GM19463 (cell line): ENCODE results near the gene RCBTB1.
A peak's percentile ranks its signal among the peaks of the same experiment; 100 is the strongest.

Source experiments
- ATAC-seq: cut with Tn5 transposase; IDR thresholded peaks from one replicate; pipeline ENCODE4 v1.9.1; 2021; ENCODE audit warnings: mild to moderate bottlenecking, moderate library complexity; ENCODE audit not compliant: unreplicated experiment

RCBTB1 gene

DNA sequence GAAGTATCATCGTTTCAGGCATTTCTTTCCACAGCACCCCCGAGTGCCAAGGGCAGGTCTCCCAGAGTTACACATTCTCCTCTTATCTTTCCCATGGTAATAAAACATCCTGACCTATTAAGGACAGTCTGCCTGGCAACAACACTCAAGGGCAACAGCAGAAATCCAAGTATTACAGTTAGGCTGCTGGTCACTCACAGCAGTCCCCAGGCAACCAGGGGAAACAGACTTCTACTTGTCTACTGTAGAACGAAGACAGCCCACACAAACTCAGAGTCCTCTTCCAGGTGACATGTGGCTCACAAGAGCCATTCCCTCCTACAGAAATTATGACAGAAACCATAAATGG lies 24.3 kb downstream of the RCBTB1 start:
- no peak for ATAC-seq

DNA sequence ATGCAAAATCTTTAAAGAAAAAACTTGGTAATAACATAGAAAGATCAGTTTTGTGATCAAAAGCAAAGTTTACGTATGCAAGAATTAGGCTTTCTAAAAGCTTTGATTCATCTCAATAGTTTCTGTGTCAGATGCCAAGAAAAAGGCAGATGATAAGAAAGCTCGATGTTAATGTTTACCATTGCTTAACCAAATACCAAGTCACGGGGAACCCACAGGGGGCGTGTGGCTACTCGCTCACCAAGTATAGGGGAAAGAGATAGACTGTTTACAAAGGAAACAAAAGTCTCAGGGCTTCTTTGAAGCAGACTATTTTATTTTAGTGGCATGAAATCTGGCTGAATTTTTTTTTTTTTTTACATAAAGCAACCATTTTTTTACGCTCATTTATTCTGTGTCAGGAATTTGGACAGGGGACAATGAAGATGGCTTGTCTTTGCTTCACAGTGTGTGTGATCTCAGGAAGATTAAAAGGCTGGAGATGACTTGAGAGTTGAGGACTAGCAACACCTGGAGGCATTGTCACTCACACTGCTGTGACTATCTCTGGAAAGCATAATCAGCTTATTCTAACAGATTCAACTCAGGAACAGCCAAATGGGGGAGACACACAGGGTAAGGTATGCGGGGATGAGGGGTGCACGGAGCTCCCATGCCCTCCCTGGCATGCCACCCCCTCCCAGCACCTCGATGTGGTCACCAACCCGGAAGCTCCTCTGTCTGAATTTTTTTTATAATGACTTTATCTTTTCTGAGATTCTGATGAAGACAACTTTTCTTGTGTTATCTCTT lies 24.9 kb downstream of the RCBTB1 start:
- ATAC-seq, result peak; percentile 63

DNA sequence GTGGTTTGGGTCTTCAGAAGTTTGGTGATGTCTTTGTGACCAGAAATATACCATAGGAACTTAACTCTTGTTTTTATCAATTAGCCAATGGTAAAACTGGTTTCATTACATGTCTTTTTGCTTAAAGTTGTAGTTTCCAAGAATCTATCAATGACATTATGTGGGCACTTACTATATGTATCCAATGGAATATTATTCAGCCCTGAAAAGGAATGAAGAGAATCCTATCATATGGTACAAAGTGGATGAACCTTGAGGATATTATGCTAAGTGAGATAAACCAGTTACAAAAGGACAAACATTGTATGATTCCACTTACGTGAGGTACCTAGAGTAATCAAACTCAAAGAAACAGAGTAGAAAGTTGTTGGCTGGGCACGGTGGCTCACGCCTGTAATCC lies 26.4 kb downstream of the RCBTB1 start:
- no peak for ATAC-seq

DNA sequence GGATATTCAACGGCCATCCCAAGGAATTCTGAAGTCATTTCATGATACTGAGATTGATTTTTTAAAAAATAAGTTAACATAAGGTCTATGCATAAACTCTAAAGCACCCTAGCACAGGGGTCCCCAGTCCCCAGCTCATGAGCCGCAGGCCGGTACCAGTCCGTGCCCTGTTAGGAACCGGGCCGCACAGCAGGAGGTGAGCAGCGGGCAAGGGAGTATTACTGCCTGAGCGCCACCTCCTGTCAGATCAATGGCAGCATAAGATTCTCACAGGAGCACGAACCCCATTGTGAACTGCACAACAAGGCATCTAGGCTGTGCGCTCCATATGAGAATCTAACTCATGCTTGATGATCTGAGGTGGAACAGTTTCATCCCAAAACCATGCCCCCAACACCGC lies 31.0 kb downstream of the RCBTB1 start:
- no peak for ATAC-seq

DNA sequence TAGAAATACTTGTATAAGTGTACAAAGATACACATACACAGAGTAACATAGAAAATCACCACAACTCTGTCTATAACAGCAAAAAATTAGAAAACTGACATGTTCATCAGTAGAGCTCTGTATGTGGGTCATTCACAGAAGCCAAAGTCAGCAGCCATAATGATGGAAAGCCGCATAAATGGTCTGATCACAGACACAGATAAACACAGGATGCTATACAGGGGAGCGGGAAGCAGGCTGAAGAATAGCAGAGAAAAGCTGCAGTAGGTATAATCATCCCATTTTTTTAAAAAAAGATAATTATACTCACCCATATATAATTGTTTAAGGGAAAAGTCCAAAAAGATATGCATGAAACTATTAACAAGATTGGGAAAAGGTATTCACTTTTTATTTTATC lies 31.5 kb downstream of the RCBTB1 start:
- no peak for ATAC-seq

DNA sequence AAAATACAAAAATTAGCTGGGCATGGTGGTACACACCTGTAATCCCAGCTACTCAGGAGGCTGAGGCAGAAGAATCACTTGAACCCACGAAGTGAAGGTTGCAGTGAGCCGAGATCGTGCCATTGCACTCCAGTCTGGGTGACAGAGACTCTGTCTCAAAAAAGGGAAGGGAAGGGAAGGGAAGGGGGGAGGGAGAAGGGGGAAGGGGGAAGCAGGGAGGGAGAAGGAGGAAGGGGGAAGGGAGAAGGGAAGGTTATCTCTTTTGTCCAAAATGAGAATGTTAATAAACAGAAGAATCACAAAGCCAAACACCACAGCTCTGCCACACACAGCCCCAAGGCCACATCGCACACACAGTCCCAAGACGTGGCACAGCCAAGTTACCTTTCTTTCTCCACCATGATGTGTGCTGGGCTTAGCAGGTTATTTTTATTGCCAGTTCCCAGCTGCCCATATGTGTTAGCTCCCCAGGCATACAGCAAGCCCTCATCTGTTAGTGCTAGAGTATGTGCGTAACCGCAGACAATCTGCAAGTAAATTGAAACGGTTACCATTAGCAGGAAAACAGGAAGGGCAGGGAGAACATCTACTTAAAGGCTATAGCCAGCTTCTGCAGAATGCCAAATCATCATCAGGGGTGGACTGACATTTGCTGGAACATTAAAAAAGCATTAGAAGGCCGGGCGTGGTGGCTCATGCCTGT lies 34.3 kb downstream of the RCBTB1 start:
- no peak for ATAC-seq

DNA sequence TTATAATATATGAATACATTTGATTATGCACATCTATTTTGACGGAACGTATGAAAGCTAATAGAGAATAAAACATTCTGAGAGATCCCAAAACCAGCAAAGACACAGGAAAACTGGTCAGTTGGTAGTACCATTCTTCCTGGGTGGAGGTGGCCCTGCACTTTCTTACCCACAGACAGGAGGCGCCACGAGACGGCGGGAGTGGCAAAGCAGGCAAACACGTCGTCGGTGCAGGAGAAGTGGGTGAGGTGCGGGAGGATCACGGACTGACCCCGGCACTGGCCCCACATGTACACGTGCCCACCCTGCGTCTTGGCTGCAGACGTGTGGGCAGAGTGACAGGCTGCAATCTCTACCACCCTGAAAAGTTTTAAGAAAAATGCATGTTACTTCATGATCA lies 36.1 kb downstream of the RCBTB1 start:
- ATAC-seq, result no peak

DNA sequence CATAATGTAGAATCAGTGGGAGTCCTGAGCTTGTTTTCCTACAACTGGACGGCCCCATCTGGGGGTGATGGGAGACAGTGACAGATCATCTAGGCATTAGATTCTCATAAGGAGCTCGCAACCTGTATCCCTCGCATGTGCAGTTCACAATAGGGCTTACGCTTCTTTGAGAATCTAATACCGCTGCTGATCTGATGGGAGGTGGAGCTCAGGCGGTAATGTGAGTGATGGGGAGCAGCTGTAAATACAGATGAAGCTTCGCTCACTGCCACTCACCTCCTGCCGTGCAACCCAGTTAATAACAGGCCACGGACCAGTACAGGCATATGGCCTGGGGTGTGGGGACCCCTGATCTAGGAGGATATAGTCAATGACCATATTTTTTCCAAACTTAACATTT lies 38.8 kb downstream of the RCBTB1 start:
- no peak for ATAC-seq

DNA sequence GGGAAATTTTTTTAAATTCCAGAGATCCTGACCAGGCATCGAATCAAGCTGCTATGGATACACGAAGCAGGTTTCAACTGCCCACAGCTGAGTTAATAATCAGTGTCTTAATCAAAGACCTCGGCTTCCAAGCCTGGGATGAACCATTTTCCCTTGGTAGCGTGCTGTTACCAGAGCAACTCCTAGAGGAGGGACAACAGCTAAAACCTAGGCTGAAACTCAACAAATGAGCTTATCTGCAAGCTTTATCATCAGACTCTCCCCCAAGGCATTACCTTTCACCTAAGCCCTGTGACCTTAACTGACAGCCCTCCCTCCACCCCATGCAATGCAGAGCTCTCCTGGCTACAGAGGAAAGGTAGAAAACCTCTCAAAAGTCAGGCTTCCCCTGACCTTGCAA lies 39.7 kb downstream of the RCBTB1 start:
- no peak for ATAC-seq

DNA sequence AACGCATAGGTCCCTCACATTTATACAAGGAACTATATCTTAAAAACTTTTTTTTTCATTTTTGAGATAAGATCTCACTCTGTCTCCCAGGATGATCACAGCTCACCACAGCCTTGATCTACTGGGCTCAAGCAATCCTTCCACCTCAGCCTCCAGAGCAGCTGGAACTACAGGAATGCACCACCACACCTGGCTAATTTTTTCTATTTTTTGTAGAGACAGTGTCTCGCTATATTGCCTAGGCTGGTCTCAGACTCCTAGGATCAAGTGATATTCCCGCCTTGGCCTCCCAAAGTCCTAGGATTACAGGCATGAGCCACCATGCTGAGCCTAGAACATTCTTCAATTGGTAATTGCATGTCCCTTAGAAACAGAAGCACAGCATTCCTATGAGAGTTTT lies 41.7 kb downstream of the RCBTB1 start:
- no peak for ATAC-seq

DNA sequence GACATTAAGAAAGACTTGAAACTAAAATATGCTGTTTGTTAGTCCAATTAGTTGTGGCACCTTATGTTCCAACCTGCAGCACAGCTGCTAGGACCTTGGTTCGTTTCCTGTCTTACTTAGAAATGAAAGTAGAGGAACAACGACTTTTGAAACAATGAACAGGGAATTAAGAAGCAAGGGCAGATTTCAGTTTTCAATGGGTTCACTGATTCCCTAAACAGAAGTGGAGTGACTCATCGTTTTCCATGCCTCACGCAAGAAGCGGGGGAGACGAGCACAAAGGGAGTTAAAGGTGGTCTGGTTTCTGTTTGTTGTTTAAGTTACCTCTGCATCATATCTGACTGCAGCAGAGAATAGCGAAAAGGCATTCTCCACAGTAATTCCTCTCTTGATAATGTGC lies 44.8 kb downstream of the RCBTB1 start:
- no peak for ATAC-seq

DNA sequence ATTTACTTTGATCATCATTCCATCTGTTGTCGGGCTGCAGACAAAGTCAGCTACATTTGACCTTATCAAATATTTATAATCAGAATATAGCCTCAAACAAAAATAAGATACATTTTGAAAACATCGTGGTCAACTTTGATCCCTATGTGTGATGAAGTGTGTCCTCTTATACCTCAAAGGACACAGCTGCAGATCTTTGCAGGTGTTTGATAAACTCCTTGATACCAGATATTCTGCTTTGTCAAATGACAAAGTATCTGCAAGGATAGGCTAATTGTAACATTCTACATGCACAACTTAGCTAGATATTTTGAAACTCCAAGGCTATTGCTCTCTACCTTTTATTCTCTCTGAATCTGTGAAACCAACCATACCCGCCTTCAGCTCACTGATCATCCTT lies 45.6 kb downstream of the RCBTB1 start:
- no peak for ATAC-seq

DNA sequence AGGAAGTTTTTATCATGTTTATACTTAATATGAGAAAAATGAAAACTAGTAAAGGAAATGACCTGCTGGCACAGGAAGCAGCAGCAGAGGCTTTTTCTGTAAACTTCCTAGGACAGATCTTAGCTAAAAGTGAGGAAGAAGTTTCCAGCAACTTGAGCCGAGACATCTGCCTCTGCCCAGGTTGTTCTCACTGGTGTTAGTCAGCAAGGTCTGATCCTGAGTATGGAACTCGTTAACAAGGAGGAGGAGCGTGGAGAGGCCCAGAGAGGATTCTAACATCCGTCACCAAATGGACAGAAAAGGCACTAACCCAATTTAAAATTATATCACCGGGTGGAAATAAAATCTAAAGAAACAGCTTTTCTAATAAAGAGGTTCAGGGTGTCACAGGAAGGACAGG lies 46.0 kb downstream of the RCBTB1 start:
- ATAC-seq, result no peak

DNA sequence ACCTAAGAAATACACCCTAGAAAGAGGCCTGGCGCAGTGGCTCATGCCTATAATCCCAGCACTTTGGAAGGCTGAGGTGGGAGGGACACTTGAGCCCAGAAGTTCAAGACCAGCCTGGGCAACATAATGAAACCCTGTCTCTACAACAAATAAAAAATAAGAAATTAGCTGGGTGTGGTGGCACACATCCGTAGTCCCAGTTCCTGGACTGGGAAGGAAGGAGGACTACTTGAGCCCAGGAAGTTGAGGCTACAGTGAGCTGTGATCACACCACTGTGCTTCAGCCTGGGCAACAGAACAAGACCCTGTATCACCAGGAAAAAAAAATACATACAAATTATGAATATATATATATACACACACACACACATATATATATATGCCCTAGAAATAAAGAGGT lies 47.0 kb downstream of the RCBTB1 start:
- ATAC-seq, result no peak

DNA sequence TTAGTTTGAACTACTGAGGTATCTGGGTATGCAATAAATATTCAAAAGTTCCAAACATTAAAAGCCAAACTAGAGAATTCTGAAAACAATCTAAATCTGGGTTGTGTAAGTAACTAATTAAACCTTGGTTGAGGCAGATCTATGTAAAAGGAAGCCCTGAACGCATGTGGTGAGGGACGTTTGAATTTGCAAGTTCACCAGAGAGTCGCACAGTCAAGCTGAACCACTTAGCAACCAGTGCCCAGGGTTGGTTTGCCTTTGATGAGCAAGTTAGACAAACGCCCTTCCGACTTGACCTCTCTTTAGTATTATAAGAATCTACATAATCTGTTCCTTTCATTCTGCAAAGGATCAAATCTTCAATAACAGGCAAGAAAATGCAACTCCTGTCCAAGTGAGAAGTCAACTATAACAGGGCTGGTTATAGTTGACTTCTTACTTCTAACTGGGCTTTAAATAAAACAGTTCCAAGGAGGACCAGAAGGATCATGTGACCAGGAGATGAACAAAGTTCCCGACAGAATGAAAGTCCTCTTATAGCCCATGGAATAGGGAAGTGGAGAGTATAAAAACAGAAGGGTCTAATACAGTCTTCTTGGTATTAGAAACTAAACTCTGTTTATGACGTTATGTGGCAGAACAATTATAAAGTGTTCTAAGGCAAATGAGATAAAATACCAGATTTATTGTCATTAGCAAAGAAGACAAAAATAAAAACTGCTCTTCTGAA lies 49.0 kb downstream of the RCBTB1 start:
- ATAC-seq, result peak; percentile 50

DNA sequence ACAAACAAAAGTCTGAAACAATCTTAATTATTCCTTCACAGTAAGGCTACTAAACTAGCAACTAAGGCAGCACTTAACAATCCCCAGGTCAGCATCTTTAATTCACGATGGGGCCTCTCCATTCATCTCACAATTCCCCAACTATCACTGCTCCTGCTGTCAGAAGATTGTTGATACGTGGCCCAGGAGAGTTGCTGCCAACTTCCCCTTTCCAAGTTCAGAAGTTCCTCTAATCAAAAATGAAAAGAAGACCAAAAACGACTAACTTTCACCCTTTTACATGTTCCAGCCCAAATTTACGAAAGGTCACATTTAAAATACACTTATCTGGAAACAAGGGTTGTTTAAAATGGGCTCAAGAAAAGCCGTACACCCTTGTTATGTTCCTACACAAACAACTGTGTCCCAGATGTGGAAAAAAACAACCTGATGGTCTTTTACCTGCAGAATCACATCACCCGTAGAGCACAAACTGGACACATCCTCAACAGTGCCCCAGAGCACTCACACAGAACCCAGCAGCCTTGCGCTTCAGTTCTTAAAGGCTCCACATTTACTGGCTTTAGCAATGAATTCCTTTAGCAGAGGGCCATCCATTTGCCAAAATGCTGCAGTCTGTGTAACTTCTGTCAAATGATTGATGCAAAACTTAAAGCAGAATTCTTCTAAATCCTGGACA lies 51.6 kb downstream of the RCBTB1 start:
- ATAC-seq, result no peak

DNA sequence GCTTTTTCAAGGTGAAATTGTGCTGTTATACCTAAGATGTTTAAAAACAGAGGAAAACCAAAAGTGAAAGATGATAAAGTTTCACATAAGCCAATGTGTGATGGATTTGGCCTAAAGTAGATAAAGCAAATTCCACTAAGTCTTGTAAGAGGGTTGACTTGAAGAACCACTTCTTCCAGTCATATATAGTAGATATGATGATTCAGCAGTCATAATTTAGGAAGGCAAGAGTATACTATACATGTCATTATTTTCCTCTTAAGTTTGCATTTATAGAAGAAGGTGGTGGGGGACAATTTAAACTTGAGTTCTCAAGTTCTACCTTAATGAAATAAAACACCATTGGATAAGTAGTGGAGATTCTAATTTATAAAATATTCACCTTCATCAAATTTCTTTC lies 52.3 kb downstream of the RCBTB1 start:
- ATAC-seq, result no peak

DNA sequence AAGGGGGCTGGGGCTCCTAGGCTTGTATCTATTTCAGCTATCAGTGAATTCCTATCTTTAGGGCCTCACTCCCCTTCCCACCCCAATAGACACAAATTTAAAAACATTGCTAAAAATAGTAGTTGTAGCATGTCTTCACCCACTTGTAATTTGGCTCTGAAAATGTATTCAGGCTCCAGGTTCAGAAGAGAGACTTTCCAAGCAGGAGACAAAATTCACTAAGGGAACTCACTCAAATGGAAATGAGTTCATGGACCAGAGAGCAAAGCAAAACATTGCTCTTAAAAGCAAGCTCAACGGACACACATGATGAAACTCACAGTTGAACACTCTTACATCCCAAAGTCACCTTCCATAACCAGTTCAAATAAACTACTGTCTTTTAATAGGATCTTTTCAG lies 52.8 kb downstream of the RCBTB1 start:
- ATAC-seq, result no peak

DNA sequence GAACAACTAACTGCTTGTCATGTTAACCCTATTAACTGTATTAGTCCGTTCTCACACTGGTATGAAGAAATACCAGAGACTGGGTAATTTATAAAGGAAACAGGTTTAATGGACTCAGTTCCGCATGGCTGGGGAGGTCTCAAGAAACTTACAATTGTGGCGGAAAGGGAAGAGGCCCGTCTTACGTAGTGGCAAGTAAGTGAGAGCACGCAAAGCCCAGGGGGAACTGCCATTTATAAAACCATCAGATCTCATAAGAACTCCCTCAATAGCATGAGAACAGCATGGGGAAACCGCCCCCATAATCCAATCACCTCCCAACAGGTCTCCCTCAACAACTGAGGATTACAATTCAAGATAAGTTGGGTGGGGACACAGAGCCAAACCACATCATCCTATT lies 54.9 kb downstream of the RCBTB1 start:
- ATAC-seq, result peak; percentile 78

DNA sequence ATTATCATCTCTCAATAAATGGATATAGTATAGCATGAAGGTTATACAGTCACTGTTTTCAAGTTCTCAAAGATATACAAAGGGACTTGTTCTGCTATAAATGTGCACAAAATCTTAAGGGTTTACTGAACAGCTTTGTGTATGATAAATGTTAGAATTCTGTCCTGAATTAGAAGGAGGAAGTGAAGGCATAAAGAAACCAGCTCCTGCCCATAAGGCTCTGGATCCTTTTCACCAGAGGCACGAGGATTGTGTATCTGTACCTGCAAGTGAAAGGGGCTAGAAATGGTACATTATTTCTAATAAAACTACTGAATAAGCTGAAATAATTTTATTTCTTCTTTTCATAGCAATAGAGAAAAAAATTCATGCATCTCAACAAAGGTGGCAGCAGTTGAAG lies 57.2 kb downstream of the RCBTB1 start:
- no peak for ATAC-seq

DNA sequence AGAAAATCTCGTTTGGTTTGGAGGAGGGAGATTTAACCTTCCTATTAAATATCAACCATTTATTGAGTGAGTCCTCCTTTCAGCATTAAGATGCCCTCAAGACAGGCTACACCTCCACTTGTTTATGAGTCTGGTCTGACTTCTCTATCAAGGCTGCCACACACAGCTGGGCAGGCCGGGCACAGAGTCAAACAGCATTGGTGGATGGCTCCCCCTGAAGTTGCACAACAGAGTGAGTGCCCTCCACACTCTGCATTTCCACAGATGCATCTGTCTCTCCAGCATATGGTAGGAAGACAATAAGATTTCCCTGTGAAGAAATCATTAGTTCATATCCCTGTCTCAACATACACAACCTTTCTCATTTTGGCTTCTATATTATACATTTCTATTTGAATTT lies 58.2 kb downstream of the RCBTB1 start:
- no peak for ATAC-seq
